Smooth muscle cell of the pulmonary artery (primary cell): ENCODE measurements around the gene TYMS. TPM values are rescaled to one million over a fixed set of nuclear protein-coding genes. Genes with fewer than 3 reads are reported as not detected.

Experiments
- total RNA-seq: library from RNA; depleted of rRNA; stranded (reverse); fragments of >200 nt; gene quantifications from 2 replicates; pipeline ENCODE4 v1.2.3, GENCODE V29; 2014

Gene TYMS
- 16.1 and 22.9 TPM in 2 replicates for total RNA-seq

GRCh38 chr18:657311-658000, at the start of gene TYMS:
TSS of gene TYMS (plus strand) at chr18:657653. CDS start at chr18:657743, 90 bp downstream.

GRCh38 chr18:712401-713134, 55.1 kb downstream of the TYMS start, which contains the start of gene ENOSF1:
TSS of gene ENOSF1 (minus strand) at chr18:712630. CDS start at chr18:712587, 43 bp downstream.

Other genes starting within 250 kb of the TYMS start
- 16.2 and 21.1 TPM in 2 replicates for gene COLEC12, start 157.0 kb upstream of the TYMS start, total RNA-seq
- gene CETN1, start 77.3 kb upstream of the TYMS start, total RNA-seq: not detected in 2 replicates
- gene CLUL1, start 60.7 kb upstream of the TYMS start, total RNA-seq: 0.13 TPM in 1 of 2 replicates, not detected in the other
- gene ENOSF1, start 55.0 kb downstream of the TYMS start, total RNA-seq: 32.0 and 62.7 TPM in 2 replicates
- gene YES1, start 154.6 kb downstream of the TYMS start, total RNA-seq: 68.7 and 71.1 TPM in 2 replicates
- gene ADCYAP1, start 247.2 kb downstream of the TYMS start, total RNA-seq: not detected in 2 replicates